NCI-H510A treated with DMSO at 0.1 percent for 48 hours (cell line): Measurements from ENCODE around the gene PLA2G6.

Experiments used
- DNase-seq: peaks from one replicate; lab custom pipeline; 2025; lab: John Stamatoyannopoulos, UW

Gene PLA2G6

DNA sequence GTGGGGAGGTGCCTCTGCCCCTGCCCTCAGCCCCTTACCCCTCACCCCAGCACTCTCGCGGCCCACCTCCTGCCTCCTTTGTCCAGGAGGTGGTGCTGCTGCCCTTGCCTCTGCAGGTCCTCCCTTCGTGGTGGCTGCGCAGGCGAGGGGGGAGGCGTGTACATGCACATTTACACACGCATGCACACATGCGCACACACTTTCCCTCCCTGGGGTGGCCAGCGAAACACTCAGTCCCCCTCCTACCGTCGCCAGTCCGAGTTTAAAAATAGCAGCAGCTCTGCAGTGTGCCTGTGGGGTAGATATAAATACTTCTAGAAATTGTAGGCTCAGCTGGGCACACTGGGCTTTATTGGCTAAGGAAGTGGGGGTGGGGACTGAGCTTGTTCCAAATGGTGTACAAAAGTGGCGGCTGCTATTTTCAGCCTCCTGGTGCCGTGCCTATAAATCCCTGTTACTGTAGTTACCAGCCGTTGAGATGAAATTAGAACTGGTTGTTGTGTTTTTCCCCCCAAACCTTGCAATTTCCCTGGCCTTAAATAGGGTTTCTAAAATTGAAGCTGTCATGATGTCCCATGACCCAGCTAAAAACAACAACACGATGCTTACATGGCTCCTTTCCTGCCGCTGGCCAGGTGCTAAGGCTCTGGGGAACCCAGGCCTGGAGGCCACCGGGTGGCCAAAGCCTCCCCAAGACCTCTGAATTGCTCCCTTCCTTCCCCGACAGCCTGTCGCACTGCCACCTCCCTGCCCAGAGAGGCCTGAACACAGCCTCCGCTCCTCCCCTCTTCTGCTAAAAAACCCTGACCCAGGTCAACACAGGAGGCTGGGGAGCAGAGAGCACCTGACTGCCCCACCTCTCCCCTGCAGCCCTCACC lies 112.0 kb downstream of the PLA2G6 start:
- DNase-seq = no peak

DNA sequence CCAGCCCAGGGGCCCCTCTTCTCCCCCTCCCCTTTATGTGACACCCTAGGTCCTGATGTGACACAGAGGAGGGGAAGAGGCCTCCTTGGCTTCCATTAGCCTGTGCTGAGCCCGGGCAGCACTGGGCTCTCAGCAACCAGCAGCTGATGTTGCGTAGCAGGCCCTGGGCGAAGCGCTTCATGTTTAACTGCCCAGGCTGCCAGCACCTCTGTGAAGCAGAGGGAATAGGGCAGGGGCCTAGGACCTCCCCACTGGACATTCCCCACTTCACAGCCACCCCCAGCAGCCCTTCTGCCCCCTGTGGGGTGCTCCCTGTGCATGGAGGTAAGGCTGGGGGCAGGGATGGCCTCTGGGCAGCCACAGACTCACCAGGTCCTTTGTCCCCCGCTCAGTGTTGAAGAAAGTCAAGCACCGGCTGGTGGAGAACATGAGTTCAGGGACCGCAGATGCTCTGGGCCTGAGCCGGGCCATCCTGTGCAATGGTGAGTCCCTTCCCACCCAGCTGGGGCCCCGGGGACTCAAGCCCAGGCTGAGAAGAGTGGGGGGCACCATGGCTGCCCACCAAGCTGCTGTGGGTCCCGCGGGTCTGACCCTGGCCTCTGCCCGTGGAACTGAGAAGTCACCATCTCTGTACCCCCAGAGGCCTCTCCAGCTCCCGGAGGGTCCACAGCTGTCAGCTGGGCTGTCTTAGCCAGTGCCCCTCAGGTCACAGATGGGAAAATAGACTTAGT lies 112.8 kb downstream of the PLA2G6 start:
- no peak for DNase-seq

- DNase-seq = no peak
Observed at GRCh38 chr22:38067761-38068360, 113.8 kb downstream of the PLA2G6 start.

GRCh38 chr22:38067028-38067415 lies 114.6 kb downstream of the PLA2G6 start:
- no peak for DNase-seq

DNA sequence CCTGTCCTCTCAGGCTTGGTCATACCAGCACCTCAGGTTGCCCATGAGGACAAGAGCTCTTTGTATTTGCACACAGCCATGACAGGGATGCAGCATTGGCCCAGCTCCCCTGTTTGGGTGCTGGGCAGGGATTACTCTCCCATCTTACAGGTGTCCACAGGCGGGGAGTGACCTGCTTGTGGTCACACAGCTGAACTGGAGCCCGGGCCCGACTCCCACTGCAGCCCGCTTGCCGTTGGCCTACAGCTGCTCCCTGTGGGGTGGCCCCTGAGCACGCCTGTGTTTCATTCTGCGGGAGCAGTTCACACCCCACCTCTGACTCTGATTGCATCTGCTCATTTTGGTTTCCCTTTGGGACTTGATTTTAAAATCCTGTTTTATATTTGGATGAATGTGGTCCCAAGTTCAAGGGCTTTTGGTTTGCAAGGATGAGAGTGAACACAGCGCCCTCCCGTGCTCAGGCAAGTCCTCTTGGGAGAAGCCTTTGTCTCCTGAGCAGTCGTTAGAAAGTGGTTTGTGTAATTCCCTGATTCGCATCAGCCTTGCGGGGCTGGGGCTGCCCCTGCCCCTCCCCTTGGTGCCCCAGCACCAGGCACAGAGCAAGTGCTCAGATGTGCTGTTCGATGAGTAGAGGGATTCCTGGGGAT lies 115.1 kb downstream of the PLA2G6 start:
- DNase-seq = no peak

DNA sequence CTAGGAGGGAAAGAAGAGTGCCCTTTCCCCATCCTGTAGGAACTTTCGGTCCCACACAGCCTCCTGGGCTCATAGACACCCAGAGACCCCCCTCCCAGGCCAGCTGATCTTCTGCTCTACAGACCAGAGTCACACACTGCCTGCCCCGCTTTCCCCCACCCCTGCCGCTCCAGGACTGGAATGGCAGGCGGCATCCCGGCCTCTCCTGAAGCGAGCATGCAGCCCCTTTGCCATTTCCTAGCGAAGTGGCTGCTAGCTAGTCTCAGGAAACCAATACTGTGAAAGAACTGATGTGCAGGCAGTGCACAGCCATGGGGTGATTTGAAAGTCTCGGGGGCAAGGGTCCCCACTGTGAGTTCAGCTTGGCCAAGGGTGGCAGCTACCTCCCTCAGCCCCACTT lies 116.1 kb downstream of the PLA2G6 start:
- no peak for DNase-seq

- DNase-seq = no peak
Observed at GRCh38 chr22:38062791-38063190, 118.8 kb downstream of the PLA2G6 start.
